Spleen (tissue), 7 donors: ENCODE data around the gene KIF26B.

Source experiments
- CTCF ChIP-seq, 11 experiments: fragments of 200-600 bp in 7 of 11; fragments of 450-650 bp in 4 of 11; sonication (generic) in 4 of 11; IDR thresholded peaks in 8 of 11; conservative IDR thresholded peaks in 3 of 11; 1 replicate in 7 of 11; 2 replicates in 4 of 11; pipeline versions ENCODE4 v1.4.0 to v1.8.0; 2016 to 2021; ENCODE audit warnings: antibody characterized with exemption in 11 of 11, inconsistent platforms in 4 of 11, mild to moderate bottlenecking in 1 of 11
- POLR2A ChIP-seq, 3 donors: fragments of 450-650 bp; IDR thresholded peaks; one replicate each; pipeline ENCODE4 v1.5.1; 2017; ENCODE audit warnings: antibody characterized with exemption in 3 of 3, mild to moderate bottlenecking in 1 of 3
- POLR2AphosphoS5 ChIP-seq, 3 donors: sonication (generic); formaldehyde crosslinking; IDR thresholded peaks; one replicate each; pipeline ENCODE4 v1.5.1; 2017; ENCODE audit warnings: antibody characterized with exemption in 3 of 3
- donor health status: DM: no; HTN: no; CAD: no; lungs with moderate emphysema.
- donor health status: DM: no; HTN: no; CAD: no.
- donor health status: DM: no; HTN: no; CAD: no.

- TF ChIP-seq POLR2A (IDR thresholded peaks at IDR 0.05) = no peak
- TF ChIP-seq CTCF (IDR thresholded peaks at IDR 0.05 in 8 of 11, conservative IDR thresholded peaks at IDR 0.05 in 3 of 11) = no peak
- TF ChIP-seq POLR2AphosphoS5 (IDR thresholded peaks at IDR 0.05) = no peak
Measured at GRCh38 chr1:245475961-245476516, 321.3 kb downstream of the KIF26B start.
